Amniotic epithelial cell (primary cell): ENCODE data around the gene LRRC41.
"Not testable (repeated sequence)": the region's sequence is repeated elsewhere in the genome, so short reads cannot be mapped to it uniquely, and the experiment has no call there.

ENCODE experiments used
- DNase-seq: peaks from one replicate; pipeline ENCODE4 v3.0.0-alpha.2; 2010; ENCODE audit warnings: low read depth

The LRRC41 gene

DNA sequence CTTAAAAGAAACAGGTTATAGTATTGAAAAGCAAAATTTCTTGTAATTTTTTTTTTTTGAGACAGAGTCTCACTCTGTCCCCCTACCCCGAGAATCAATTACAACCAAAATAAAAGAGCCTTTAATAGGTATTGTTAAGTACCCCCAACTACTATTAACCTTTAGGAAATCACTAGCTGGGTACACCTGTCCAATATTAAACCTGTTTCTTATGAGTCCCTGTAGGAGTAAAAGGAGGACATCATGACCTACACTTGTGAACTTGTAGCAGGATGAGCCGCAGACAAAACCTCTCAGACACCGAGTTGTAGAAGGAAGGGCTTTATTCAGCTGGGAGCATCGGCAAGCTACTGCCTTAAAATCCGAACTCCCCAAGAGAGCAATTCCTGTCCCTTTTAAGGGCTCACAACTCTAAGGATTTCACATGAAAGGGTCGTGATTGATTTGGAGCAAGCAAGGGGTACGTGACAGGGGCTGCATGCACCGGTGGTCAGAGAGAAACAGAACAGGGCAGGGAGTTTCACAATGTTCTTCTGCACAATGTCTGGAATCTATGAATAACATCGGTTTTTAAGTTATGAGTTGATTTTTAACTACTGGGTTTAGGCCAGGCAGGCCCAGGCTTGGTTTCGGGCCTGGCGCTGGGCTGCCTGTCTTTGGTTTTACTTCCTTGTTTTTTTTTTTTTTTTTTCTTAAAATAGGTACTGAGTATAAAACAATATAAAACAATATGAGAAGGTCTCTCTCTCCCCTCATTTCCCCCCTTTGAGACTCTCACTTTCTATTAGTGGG, 22.1 kb upstream of the LRRC41 start:
- not testable (repeated sequence) for DNase-seq

DNA sequence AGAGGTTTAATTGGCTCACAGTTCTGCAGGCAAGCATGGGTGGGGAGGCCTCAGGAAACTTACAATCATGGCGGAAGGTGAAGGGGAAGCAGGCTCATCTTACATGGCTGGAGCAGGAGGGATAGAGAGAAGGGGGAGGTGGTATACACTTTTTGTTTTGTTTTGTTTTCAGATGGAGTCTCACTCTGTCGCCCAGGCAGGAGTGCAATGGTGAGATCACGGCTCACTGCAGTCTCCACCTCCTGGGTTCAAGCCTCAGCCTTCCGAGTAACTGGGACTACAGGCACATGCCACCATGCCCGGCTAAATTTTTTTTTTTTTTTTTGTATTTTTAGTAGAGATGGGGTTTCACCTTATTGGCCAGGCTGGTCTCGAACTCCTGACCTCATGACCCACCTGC, 18.8 kb upstream of the LRRC41 start:
- not testable (repeated sequence) for DNase-seq

DNA sequence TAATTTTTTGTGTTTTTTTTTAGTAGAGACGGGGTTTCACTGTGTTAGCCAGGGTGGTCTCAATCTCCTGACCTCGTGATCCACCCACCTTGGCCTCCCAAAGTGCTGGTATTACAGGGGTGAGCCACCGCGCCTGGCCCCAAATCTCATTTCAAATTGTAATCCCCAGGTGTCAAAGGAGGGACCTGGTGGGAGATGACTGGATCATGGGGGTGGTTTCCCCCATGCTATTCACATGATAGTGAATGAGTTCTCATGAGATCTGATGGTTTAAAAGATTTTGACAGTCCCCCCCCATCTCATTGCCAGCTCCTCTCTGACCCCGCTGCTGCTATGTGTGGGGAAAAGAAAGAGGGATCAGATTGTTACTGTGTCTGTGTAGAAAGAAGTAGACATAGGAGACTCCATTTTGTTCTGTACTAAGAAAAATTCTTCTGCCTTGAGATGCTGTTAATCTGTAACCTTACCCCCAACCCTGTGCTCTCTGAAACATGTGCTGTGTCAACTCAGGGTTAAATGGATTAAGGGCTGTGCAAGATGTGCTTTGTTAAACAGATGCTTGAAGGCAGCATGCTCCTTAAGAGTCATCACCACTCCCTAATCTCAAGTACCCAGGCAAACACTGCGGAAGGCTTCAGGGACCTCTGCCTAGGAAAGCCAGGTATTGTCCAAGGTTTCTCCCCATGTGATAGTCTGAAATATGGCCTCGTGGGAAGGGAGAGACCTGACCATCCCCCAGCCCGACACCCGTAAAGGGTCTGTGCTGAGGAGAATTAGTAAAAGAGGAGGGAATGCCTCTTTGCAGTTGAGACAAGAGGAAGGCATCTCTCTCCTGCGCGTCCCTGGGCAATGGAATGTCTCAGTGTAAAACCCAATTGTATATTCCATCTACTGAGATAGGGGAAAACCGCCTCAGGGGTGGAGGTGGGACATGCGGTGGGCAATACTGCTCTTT, 16.8 kb upstream of the LRRC41 start:
- DNase-seq = not testable (repeated sequence)

DNA sequence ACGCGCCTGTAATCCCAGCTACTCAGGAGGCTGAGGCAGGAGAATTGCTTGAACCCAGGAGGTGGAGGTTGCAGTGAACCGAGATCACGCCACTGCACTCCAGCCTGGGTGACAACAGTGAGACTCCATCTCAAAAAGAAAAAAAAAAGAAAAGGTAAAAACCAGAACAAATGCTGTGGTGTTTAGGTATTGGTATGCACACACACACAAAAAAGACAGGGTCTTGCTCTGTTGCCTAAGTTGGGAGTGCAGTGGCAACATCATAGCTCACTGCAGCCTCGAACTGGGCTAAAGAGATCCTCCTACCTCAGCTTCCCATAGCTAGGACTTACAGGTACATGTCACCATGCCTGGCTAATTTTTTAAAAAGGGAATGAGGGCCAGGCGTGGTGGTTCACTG, 15.9 kb upstream of the LRRC41 start:
- DNase-seq = not testable (repeated sequence)

DNA sequence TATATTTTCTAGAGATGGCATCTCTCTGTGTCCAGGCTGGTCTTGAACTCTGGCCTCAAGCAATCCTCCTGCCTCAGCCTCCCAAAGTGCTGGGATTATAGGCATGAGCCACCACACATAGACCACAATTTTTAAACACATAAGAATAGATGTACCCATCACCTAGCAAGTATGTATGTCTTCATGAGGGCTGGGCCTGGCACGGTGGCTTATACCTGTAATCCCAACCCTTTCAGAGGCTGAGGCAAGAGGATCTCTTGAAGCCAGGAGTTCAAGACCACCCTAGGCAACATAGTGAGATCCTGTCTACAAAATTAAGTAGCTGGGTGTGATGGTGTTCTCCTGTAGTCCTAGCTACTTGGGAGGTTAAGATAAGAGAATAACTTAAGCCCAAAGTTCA, 13.9 kb upstream of the LRRC41 start:
- DNase-seq = no peak

DNA sequence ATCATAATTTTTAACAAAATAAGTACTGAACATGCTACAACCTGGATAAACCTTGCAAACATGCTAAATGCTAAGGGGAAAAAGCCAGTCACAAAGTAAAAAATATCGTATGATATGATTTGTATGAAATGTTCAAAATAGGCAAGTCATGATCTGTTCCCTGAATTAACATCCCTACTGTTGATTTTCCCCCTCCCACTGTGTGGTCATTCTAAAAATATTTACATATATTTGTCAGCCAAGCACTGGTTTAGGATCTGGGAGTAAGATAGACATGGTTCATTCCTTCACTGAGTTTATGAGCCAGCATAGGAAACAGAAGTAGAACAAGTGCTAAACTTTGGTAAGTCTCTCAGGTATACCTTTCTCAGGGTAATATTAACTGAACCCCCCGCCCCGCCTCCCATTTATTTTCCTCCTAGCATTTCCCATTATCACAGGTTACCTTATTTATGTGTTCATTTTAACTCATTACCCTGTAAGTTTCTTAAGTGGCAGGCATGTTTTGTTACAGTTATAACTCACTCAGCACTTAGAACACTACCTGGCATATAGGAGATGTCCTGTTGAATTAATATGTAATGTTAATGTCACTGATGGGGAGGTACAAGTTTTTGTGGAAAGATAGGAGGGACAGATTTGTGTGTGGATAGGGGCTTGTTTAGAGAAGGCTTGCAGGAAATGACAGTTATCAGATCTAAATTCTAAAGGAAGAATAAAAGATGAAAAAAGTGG, 12.4 kb upstream of the LRRC41 start:
- DNase-seq = peak; percentile 17

DNA sequence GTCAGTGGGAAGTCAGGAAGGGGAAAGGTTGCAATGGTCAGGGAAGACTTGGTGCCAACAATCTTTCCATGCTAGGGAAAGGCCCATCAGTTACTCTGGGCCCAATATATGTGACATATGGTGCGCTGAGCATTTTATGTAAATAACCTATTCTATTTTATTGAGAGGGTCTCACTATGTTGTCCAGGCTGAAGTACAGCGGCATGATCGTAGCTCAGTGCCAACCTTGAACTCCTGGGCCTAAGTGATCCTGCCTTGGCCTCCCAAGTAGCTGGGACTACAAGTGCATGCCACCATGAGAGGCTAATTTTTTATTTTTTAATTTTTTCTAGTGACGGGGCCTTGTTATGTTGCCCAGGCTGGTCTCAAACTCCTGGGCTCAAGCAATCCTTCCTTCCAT, 6.9 kb upstream of the LRRC41 start:
- no peak for DNase-seq

DNA sequence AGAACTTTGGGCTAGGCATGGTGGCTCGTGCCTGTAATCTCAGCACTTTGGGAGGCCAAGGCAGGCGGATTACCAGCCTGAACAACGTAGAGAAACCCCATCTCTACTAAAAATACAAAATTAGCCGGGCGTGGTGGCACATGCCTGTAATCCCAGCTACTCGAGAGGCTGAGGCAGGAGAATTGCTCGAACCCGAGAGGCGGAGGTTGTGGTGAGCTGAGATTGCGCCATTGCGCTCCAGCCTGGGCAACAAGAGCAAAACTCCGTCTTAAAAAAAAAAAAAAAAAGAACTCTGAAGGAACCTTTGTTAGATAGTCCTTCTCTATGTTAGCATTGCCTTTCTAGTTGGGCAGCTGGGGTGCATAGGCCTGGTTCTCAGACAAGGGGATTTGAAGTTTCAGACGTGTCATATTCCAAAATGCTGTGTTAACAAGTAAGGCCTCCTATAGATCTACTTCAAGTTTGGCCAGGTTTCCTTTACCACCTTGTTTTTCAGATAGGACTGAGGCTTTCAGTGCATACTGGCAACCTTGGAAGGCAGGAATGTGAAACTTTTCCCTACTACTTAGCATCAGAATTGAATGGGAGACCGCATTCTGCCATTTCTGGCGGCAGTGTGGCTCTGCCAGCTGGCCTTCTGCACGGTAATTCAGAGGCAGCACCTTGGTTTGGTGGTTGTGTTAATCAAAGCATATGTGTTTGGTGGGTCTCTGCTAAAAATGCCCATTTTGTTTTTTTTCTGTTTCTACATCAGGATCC, 6.2 kb upstream of the LRRC41 start:
- DNase-seq = no peak

DNA sequence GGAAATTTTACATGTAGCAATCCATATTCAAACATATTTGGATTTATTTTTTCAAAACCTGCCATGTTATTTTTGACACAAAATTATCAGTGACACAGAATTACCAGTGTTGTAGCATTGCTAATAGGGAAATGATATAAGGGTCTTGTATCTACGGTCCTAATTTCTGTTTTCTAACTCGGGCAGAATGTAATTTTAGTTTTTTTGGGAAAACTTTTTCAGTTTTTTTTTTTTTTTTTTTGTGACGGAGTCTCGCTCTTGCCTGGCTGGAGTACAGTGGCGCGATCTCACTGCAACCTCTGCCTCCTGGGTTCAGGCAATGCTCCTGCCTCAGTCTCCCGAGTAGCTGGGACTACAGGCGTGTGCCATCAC, 2.7 kb upstream of the LRRC41 start:
- no peak for DNase-seq

DNA sequence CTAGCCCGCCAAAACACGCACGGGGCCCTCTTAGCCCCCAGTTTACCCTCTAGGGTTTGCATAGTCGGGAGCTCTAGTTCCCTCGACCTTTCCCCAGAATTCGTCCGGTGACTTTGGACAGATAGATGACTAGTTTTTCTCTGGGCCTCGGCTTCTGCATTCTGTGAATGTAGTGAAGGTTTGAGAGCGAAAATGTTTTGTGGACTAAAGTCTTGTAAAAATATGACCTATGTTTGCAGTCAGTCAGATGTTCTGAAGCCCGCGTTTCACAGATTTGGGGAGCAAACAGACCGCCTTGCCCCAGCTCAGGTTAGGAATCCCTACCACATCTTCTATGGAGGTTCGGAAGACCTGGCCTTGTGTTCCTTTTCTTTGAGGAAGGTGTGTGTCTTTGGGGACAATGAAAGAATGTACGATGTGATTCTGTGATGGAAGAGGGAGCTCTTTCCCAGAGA, 483 bp upstream of the LRRC41 start:
- DNase-seq = no peak

DNA sequence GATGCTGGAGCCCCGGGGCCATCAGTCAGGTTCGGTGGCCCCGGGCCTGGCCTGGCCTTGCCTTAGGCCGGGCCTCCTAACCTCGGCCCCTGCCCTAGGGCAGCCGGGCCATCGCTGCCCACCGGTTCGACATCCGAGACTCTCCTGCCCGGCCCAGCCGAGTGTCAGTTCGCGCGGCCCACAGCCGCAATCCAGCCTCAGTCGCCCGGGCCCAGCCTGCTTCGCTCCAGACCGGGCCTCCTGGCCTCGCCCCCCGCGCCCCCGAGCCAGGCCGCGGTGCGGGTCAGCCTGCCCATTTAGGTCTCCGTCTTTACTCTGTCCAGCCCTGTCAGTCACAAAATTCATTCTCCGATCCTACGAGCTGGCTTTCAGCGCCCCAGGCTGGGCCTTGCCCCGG, 777 bp downstream of the LRRC41 start:
- peak; percentile 31 for DNase-seq

DNA sequence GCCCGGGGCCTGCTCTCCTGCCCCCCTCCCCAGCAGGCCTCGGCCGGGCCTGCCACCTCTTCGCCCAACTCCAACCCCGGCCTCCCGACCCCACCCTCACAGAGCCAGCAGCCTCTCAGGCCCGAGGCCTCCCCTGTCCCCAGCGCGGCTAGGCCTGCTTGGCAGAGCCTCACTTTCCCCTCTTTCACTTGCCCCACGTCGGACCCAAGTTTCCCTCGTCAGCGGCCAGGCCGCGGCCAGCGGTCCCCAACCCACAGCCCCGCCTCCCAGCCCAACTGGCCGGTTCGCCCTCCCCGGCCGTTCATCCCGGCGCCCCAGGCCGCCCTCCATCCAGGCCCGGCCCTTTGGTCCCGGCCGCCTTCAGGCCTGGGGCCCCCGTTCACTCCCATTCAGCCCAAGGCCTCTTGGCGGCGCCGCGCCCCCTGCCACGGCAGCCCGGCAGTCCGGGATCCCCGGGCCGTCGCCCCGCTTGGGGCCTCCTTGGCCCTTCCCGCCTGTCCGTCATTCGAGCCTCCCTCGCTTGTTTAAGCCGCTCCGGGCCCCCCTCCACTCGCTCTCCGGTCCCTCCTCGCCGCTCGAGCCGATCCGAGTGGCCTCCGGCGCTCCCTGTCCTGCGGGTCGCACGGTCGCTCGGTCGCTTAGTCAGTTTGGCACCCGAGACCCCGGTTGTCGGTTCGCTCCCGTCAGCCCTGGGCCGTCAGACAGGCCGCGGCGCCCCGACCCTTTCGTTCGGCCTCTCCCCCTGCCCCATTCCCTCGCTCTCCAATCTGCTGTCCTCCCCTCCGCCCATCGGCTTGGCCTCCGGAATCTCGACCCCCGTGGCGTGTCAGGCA, 1.4 kb downstream of the LRRC41 start:
- peak; percentile 51 for DNase-seq

DNA sequence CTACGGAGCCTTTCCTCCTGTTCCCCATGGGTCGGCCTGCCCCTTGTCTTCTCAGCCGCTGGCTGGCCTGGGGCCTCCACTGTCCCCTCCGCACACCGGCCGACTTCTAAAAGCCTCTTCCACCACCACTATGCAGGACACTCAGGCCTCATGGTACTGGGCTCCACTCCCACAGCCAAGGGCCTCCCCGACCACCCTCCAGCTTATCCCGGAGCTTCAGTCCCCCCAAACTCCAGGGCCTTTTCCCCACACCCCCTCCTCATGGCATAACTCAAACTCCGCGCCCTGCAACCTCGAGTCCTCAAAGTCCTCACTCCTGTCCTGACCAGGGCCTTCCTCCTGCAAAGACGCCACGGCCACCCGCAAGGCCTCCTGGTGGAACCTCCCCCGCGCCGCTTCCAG, 2.0 kb downstream of the LRRC41 start:
- no peak for DNase-seq

DNA sequence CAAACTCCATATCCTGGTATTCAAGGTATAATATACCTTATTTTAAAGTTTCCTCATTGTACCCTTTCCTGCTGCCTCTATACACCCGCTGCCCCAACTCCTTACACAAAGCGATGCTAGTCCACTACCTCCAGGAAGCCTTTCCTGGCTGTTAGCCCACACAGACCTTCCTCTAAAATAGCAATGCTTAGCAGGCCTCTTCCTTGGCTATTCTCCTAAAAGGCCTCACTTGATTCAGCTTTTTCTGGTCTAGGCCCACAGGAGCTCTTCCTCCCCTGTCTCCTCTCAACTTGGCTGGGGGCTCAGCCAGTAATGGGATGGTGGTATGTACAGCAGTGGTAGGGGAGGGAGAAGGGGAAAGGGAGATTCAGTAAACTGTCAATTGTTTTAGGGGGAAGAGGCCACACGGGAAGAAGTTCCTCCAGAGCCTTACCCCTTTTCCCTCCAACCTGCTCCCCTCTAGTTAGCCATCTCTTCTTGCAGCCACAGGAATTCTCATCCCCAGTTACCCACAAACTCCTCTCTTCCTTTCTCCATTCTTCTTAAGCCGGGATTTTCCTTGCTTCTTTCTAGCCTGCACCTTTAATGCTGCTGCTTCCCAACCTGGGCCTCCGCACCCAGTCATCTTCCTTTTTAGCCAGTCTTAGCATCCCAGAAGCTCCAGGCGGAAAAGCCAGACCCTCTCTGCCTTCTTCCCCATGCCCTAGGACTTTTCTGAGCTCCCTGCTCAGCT, 2.6 kb downstream of the LRRC41 start:
- peak; percentile 32 for DNase-seq

DNA sequence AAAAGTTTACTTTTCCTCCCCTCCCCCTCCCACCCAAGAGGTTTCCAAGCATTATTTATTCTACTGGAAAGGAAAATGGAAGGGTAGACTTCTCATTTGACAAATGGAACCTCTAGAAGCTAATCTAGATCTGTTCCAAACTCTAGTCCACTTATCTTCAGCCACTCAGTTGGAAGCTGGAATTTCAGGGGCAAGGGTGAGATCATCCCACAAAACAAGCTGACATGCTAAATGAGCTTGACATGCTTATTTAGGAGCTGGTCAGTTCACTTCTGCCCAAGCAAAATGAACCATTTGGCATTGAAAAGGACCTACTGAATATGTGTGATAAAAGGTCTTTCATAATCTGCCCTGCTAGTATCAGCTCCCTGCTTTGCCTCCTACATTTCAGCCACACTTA, 5.0 kb downstream of the LRRC41 start:
- peak; percentile 75 for DNase-seq

DNA sequence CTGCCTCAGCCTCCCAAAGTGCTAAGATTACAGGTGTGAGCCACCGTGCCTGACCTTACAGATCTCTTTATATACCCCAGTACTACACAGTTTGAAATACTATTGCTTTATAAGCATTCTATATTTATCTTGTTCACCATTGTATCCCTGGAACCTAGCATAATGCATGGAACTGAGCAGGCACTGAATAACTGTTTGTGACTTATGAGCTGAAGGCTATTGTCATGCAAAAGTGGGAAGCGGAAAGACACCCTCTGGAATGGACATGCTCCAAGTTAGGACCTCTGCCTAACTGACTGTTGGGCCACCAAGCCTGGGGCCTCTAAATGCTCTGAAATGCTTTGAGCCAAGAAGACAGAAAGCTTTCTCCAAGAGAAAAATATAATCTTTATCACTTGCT, 8.1 kb downstream of the LRRC41 start:
- no peak for DNase-seq

DNA sequence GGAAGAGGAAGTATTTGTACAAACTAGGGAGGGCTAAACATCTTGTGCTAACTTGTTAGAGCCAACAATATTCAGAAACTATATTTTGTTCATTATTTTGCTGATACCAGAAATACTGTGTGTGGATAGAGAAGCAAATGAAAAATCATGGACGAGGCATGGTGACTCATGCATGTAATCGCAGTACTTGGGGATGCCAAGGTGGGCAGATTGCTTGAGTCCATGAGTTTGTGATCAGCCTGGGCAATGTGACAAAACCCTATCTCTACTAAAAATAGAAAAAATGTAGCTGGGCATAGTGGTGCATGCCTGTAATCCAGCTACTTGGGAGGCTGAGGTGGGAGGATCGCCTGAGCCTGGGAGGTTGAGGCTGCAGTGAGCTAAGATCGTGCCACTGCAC, 13.4 kb downstream of the LRRC41 start:
- no peak for DNase-seq

DNA sequence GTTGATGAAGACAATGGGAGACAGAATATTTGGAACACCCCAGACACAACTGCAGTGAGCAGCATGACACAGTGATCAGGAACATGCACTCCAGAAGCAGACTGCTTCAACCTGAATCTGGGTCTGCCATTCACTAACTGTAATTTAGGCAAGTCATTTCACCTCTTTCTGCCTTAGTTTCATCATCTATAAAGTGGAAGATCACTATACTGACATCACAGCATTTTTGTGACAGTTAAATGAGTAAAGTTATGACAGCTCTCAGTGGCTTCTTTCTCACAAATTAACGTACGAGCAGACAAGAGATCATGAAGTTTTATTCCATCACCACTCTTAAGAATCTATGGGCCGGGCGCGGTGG, 14.3 kb downstream of the LRRC41 start:
- DNase-seq = no peak

DNA sequence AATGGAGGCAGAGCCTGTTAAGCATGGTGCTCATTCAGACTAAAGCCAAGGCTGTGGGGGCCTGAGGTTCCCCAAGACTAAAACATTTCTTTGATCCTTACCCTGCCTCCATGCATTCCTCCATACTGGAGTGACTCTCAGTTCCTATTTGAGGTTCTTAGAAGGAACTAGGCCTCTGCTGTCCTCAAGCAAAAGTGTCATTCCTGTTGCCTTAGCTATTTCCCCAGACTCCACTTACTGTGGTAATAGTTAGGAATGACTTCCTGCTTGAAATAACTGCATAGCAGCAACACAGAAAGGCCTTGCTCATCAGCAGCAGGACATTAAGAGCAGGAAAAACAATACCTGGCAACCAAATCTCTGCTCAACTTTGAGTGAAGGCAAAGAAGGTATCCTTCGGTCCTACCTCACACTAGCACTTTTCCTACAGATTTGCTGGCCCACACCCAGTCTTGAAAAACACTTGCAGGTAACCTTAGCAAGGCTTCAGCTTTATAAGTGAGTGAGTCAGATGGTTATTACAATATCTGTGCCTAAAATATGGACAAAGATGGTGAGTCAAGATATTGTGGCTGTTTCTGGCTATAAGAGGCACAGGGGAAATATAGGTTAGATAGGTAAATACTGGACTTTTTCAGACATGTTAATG, 14.8 kb downstream of the LRRC41 start:
- peak; percentile 62 for DNase-seq
